ENCODE measurements around the gene INHBA. TPM values are rescaled to one million over a fixed set of nuclear protein-coding genes. Genes with fewer than 3 reads are reported as not detected.

The INHBA gene
- total RNA-seq, 1 donor from 2014 or later, result 601 TPM

DNA sequence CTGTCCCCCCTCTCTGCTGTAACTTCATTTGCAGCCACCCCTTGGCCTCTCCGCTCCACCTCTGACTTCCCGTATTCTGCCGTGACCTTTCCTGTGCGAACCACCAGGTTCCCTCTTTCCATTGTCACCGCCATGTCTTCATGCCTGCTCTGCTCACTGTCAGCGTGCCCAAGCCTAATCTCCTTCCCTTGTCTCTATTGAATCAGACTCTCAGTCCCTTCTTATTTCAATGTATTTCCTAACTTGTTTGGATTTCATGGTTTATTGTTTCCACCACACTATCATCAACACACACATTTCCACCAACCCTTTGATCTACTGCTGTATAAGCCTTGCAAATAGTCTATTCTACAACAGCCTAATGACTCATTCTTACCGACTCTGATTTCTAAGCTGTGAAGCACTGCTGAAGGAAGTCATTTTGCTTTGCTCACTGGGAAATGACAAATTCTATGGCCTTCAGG, 30.0 kb upstream of the INHBA start:
- Mint-ChIP-seq H3K27ac (ENCODE audit: unreplicated experiment) (no peak overlapping the region), H3K9me3 (ENCODE audit: low read depth) (no peaks in the 10 kb centered on the region), H3K36me3 (ENCODE audit: low read depth) (peaks cover 1% of the 10 kb centered on the region), H3K27me3 (ENCODE audit: low read depth) (no peaks in the 10 kb centered on the region), H3K4me3 (ENCODE audit: unreplicated experiment) (no peak overlapping the region), H3K4me1 (ENCODE audit: low read depth) (peaks cover 31% of the 10 kb centered on the region)
- TF ChIP-seq, protein P1, sequence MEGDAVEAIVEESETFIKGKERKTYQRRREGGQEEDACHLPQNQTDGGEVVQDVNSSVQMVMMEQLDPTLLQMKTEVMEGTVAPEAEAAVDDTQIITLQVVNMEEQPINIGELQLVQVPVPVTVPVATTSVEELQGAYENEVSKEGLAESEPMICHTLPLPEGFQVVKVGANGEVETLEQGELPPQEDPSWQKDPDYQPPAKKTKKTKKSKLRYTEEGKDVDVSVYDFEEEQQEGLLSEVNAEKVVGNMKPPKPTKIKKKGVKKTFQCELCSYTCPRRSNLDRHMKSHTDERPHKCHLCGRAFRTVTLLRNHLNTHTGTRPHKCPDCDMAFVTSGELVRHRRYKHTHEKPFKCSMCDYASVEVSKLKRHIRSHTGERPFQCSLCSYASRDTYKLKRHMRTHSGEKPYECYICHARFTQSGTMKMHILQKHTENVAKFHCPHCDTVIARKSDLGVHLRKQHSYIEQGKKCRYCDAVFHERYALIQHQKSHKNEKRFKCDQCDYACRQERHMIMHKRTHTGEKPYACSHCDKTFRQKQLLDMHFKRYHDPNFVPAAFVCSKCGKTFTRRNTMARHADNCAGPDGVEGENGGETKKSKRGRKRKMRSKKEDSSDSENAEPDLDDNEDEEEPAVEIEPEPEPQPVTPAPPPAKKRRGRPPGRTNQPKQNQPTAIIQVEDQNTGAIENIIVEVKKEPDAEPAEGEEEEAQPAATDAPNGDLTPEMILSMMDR (IDR thresholded peaks at IDR 0.05), result no peak
- no peak for DNase-seq (ENCODE audit: low spot score)

DNA sequence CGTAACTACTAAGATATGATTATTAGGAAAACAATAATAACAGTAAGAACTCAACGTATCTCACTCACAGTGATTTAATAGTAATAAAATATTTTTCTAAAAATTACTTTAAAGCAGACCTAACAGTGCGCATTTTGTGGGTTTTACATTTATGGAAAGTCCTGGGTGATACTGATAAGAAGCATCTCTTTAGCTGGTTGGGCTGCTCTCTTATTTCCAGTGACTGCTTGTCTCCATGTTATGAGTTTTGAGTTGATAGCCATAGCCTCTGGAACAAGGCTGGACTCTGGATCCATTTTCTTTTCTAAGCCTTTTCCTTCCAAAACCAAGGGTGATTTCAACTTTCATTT, 29.5 kb upstream of the INHBA start:
- Mint-ChIP-seq H3K36me3 (ENCODE audit: low read depth) (peaks cover 1% of the 10 kb centered on the region), H3K27ac (ENCODE audit: unreplicated experiment) (no peak overlapping the region)
- no peak for DNase-seq (ENCODE audit: low spot score)

DNA sequence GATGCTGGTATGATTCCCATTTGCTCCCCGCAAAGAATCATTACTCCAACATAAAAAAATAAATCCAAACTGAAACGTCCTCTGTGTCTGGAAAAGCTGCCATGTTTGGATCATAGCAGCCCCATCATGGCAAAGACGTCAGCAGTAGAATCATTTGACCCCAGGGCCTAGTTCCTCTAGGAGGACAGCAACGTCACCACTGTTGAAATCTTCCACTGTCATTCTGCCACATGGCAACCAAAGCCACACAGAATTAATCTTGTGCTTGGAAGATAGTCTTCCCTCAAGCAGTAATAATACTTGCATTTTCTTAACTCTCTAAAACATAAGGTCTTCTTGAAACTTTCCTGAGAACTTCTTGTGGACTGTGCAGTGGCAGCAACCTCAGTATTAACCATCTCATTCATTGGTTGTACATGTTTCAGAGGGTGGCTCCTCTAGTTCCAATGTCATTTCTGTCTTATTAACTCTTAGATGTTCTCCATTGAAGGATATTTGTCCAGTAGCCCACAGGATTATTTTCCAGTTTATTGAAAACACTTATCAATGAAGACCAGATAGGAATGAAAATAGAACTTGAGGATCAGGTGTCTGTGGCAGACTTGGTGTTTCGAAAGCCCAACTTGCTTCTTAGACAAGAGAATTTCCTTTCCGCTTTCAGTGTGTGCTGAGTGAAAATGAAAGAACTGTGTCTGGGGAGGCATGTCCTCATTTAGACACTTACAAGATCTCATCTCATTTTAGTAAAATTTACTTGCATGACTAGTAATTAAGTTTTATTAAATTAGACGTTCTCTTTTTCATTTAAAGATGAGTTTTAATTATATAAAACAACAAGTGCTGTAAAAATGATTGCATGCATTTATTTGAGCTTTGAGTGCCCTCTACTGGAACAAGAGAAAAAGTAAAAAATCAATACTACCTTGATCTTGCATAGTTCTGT, 28.9 kb upstream of the INHBA start:
- no peak for DNase-seq (ENCODE audit: low spot score)

More for the DNA sequence above, 29.5 kb upstream of the INHBA start:
- TF ChIP-seq, protein P1 (IDR thresholded peaks at IDR 0.05), result peak; percentile 57
- Mint-ChIP-seq H3K4me1 (ENCODE audit: low read depth) (peaks cover 32% of the 10 kb centered on the region), H3K9me3 (ENCODE audit: low read depth) (no peaks in the 10 kb centered on the region), H3K27me3 (ENCODE audit: low read depth) (no peaks in the 10 kb centered on the region), H3K4me3 (ENCODE audit: unreplicated experiment) (no peak overlapping the region)

DNA sequence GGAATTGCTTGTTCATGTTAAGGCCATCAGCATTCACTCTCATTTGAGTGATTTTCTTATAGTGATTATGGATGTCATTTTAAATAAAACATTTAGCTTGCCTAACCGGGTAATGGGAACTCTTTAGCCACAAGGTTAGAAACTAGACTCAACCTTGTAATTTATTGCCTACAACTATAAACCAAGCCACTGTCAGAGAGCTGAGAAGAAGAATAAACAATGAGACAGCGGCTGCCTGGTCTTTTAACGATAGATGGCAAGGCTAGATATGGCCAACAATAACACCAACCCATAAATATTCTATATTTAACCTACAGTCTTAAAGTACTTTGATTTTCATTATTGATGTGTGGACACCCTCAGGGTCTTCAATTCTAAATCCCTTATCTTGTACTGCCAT, 27.8 kb upstream of the INHBA start:
- DNase-seq (ENCODE audit: low spot score), result no peak
- H3K9me3 Mint-ChIP-seq (ENCODE audit: low read depth), result no peaks in the 10 kb centered on the region
- peaks cover 39% of the 10 kb centered on the region for H3K4me1 Mint-ChIP-seq (ENCODE audit: low read depth)
- H3K27me3 Mint-ChIP-seq (ENCODE audit: low read depth), result no peaks in the 10 kb centered on the region
- H3K27ac Mint-ChIP-seq (ENCODE audit: unreplicated experiment), result no peak overlapping the region
- TF ChIP-seq, protein P1 (IDR thresholded peaks at IDR 0.05), result no peak
- H3K4me3 Mint-ChIP-seq (ENCODE audit: unreplicated experiment), result no peak overlapping the region
- H3K36me3 Mint-ChIP-seq (ENCODE audit: low read depth), result peaks cover 1% of the 10 kb centered on the region

More for the DNA sequence above, 28.9 kb upstream of the INHBA start:
- Mint-ChIP-seq H3K27me3 (ENCODE audit: low read depth) (no peaks in the 10 kb centered on the region), H3K9me3 (ENCODE audit: low read depth) (no peaks in the 10 kb centered on the region), H3K4me3 (ENCODE audit: unreplicated experiment) (no peak overlapping the region), H3K4me1 (ENCODE audit: low read depth) (peaks cover 33% of the 10 kb centered on the region), H3K36me3 (ENCODE audit: low read depth) (peaks cover 1% of the 10 kb centered on the region), H3K27ac (ENCODE audit: unreplicated experiment) (no peak overlapping the region)
- TF ChIP-seq, protein P1 (IDR thresholded peaks at IDR 0.05), result peak; percentile 95

DNA sequence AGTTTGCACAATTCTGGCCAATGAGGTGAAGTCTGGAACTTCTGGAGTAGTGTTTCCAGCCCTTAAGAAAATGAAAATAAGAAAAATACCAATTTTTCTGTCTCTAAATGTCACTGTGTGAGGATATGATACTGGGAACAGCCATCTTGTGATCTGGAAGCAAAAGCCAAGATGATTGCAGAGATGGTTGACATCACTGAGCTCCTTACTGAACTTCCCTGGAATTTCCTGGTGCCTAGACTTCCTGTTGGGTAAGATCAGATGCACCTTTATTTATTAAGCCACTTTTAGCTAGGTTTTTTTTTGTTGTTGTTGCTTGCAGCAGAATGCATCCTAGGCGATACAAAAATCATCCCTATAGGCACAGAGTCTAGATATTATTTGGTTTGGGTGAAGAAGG, 27.3 kb upstream of the INHBA start:
- no peaks in the 10 kb centered on the region for H3K27me3 Mint-ChIP-seq (ENCODE audit: low read depth)
- H3K9me3 Mint-ChIP-seq (ENCODE audit: low read depth), result no peaks in the 10 kb centered on the region
- DNase-seq (ENCODE audit: low spot score), result no peak
- peaks cover 39% of the 10 kb centered on the region for H3K4me1 Mint-ChIP-seq (ENCODE audit: low read depth)
- TF ChIP-seq, protein P1 (IDR thresholded peaks at IDR 0.05), result no peak
- peaks cover 1% of the 10 kb centered on the region for H3K36me3 Mint-ChIP-seq (ENCODE audit: low read depth)
- no peak overlapping the region for H3K4me3 Mint-ChIP-seq (ENCODE audit: unreplicated experiment)
- H3K27ac Mint-ChIP-seq (ENCODE audit: unreplicated experiment), result no peak overlapping the region
